Neural cell (in vitro differentiated cells): ENCODE data around the gene EFNA4. TPM values are rescaled to one million over a fixed set of nuclear protein-coding genes. Genes with fewer than 3 reads are reported as not detected.

ENCODE experiments used
- H2AFZ ChIP-seq: fragments of 200-600, 300-800 bp; sonication (generic), shearing (Covaris generic); 2 replicates; pipeline ENCODE4 v1.6.0; 2014; ENCODE audit warnings: low read depth, mild to moderate bottlenecking, antibody characterized with exemption, low read length, moderate library complexity
- H3F3A ChIP-seq: fragments of 200-600 bp; shearing (Covaris generic); 2 replicates; pipeline ENCODE4 v1.6.1; 2016; ENCODE audit warnings: mild to moderate bottlenecking, moderate library complexity, mixed read lengths, antibody characterized with exemption, low read length; ENCODE audit not compliant: insufficient read depth, poor library complexity, severe bottlenecking
- H3K27ac ChIP-seq: fragments of 200-600, 300-800 bp; sonication (generic), shearing (Covaris generic); 2 replicates; pipeline ENCODE4 v1.5.1; 2014; ENCODE audit warnings: mild to moderate bottlenecking, low read length, moderate library complexity
- H3K27me3 ChIP-seq: fragments of 300-800, 200-600 bp; sonication (generic), shearing (Covaris generic); 2 replicates; pipeline ENCODE4 v1.6.0; 2014; ENCODE audit warnings: mild to moderate bottlenecking, low read depth, low read length, moderate library complexity; ENCODE audit not compliant: insufficient read depth
- H3K36me3 ChIP-seq: fragments of 300-800, 200-600 bp; sonication (generic), shearing (Covaris generic); 2 replicates; pipeline ENCODE4 v1.5.1; 2014; ENCODE audit warnings: mild to moderate bottlenecking, antibody characterized with exemption, low read length, moderate library complexity; ENCODE audit not compliant: insufficient read depth
- H3K4me2 ChIP-seq: fragments of 300-800, 200-600 bp; sonication (generic), shearing (Covaris generic); 2 replicates; pipeline ENCODE4 v1.6.0; 2014; ENCODE audit warnings: mild to moderate bottlenecking, low read length
- H3K4me3 ChIP-seq: fragments of 300-800, 200-600 bp; sonication (generic), shearing (Covaris generic); 2 replicates; pipeline ENCODE4 v1.5.1; 2014; ENCODE audit warnings: mild to moderate bottlenecking, low read length, moderate library complexity
- H3K79me2 ChIP-seq: fragments of 200-600 bp; shearing (Covaris generic); replicated peaks from 2 replicates; pipeline ENCODE4 v1.6.0; 2014; ENCODE audit warnings: mild to moderate bottlenecking, low read length, moderate library complexity; ENCODE audit not compliant: insufficient read depth
- H3K9ac ChIP-seq: fragments of 300-800, 200-600 bp; sonication (generic), shearing (Covaris generic); 2 replicates; pipeline ENCODE4 v1.6.1; 2016; ENCODE audit warnings: mild to moderate bottlenecking, low read length, mixed read lengths
- H3K9me2 ChIP-seq: fragments of 200-600 bp; shearing (Covaris generic); 2 replicates; pipeline ENCODE4 v1.6.1; 2016; ENCODE audit warnings: mild to moderate bottlenecking, low read length, mixed read lengths; ENCODE audit not compliant: insufficient read depth
- H3K9me3 ChIP-seq: fragments of 200-600, 300-800 bp; sonication (generic), shearing (Covaris generic); 2 replicates; pipeline ENCODE4 v1.6.1; 2016; ENCODE audit warnings: mild to moderate bottlenecking, mixed run types, low read length, moderate library complexity, mixed read lengths
- H4K20me1 ChIP-seq: fragments of 200-600 bp; shearing (Covaris generic); 2 replicates; pipeline ENCODE4 v1.6.1; 2016; ENCODE audit warnings: mild to moderate bottlenecking, mixed run types; ENCODE audit not compliant: insufficient read depth
- CTCF ChIP-seq: fragments of 450-650 bp; IDR thresholded peaks from 2 replicates; pipeline ENCODE4 v1.5.1; 2014; ENCODE audit warnings: antibody characterized with exemption, mild to moderate bottlenecking, moderate library complexity; ENCODE audit not compliant: poor library complexity, severe bottlenecking
- EP300 ChIP-seq: fragments of 450-650 bp; conservative IDR thresholded peaks from 2 replicates; pipeline ENCODE4 v1.6.1; 2014; ENCODE audit warnings: antibody characterized with exemption, mild to moderate bottlenecking, moderate library complexity; ENCODE audit not compliant: poor library complexity, severe bottlenecking
- EZH2 ChIP-seq: fragments of 200-600, 300-800 bp; shearing (Covaris generic), sonication (generic); IDR thresholded peaks from 2 replicates; pipeline ENCODE4 v1.6.1; 2014; ENCODE audit warnings: antibody characterized with exemption, low read length, borderline replicate concordance, mild to moderate bottlenecking; ENCODE audit not compliant: insufficient read depth, poor library complexity, severe bottlenecking
- MXI1 ChIP-seq: fragments of 450-650 bp; conservative IDR thresholded peaks from 2 replicates; pipeline ENCODE4 v1.6.1; 2014; ENCODE audit warnings: antibody characterized with exemption, mild to moderate bottlenecking; ENCODE audit not compliant: poor library complexity, severe bottlenecking
- POLR2AphosphoS5 ChIP-seq: IDR thresholded peaks from 2 replicates; pipeline ENCODE4 v1.6.1; 2012
- RAD21 ChIP-seq: fragments of 450-650 bp; conservative IDR thresholded peaks from 2 replicates; pipeline ENCODE4 v1.6.1; 2014; ENCODE audit warnings: antibody characterized with exemption, mild to moderate bottlenecking, moderate library complexity
- SMC3 ChIP-seq: fragments of 450-650 bp; conservative IDR thresholded peaks from 2 replicates; pipeline ENCODE4 v1.6.1; 2014; ENCODE audit warnings: antibody characterized with exemption, mild to moderate bottlenecking, moderate library complexity; ENCODE audit not compliant: poor library complexity
- TAF1 ChIP-seq: IDR thresholded peaks from 2 replicates; pipeline ENCODE4 v1.6.1; 2012; ENCODE audit warnings: low read depth
- polyA plus RNA-seq: library from polyadenylated mRNA; depleted of rRNA; stranded (reverse); fragments of >200 nt; gene quantifications from 2 replicates; pipeline ENCODE4 v1.2.3, GENCODE V29; 2014
- TF ChIP-seq, protein P1 (sequence below): IDR thresholded peaks from 2 replicates; pipeline ENCODE4 v1.6.1; 2012; ENCODE audit warnings: borderline replicate concordance

EFNA4 gene
- polyA plus RNA-seq, 1 donor from 2014 or later, result 1.2 TPM

DNA sequence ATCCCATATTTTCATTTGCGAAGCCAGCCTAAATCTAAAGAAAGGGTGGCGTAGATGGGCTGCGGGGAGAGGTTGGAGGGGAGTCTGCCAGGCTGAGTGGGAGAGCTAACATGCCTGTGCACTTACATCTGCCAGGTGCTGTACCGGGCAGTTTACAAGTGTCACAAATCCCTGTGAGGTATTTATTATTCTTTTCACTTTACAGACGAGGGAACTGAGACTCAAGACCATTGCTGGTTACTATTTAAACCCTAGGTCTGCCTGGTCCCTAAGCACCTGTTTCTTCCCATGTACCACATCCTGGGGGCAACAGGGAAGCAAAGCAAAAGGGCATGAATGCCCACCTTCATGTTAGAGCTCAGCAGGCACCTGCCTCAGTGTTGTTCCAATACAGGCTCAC, 44.8 kb downstream of the EFNA4 start:
- Histone ChIP-seq H2AFZ (no peak overlapping the region), H3K27ac (no peak overlapping the region), H3K9ac (no peak overlapping the region), H3K9me3 (no peaks in the 10 kb centered on the region), H3F3A (no peaks in the 10 kb centered on the region), H3K36me3 (no peaks in the 10 kb centered on the region), H3K4me2 (no peak overlapping the region), H4K20me1 (no peaks in the 10 kb centered on the region), H3K27me3 (no peaks in the 10 kb centered on the region), H3K4me3 (no peak overlapping the region), H3K79me2 (no peaks in the 10 kb centered on the region), H3K9me2 (no peaks in the 10 kb centered on the region)
- TF ChIP-seq MXI1 (no peak), EP300 (no peak), CTCF (no peak), POLR2AphosphoS5 (no peak), SMC3 (no peak), RAD21 (no peak), EZH2 (no peak), TAF1 (no peak)
- TF ChIP-seq, protein P1, sequence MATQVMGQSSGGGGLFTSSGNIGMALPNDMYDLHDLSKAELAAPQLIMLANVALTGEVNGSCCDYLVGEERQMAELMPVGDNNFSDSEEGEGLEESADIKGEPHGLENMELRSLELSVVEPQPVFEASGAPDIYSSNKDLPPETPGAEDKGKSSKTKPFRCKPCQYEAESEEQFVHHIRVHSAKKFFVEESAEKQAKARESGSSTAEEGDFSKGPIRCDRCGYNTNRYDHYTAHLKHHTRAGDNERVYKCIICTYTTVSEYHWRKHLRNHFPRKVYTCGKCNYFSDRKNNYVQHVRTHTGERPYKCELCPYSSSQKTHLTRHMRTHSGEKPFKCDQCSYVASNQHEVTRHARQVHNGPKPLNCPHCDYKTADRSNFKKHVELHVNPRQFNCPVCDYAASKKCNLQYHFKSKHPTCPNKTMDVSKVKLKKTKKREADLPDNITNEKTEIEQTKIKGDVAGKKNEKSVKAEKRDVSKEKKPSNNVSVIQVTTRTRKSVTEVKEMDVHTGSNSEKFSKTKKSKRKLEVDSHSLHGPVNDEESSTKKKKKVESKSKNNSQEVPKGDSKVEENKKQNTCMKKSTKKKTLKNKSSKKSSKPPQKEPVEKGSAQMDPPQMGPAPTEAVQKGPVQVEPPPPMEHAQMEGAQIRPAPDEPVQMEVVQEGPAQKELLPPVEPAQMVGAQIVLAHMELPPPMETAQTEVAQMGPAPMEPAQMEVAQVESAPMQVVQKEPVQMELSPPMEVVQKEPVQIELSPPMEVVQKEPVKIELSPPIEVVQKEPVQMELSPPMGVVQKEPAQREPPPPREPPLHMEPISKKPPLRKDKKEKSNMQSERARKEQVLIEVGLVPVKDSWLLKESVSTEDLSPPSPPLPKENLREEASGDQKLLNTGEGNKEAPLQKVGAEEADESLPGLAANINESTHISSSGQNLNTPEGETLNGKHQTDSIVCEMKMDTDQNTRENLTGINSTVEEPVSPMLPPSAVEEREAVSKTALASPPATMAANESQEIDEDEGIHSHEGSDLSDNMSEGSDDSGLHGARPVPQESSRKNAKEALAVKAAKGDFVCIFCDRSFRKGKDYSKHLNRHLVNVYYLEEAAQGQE, result no peak

DNA sequence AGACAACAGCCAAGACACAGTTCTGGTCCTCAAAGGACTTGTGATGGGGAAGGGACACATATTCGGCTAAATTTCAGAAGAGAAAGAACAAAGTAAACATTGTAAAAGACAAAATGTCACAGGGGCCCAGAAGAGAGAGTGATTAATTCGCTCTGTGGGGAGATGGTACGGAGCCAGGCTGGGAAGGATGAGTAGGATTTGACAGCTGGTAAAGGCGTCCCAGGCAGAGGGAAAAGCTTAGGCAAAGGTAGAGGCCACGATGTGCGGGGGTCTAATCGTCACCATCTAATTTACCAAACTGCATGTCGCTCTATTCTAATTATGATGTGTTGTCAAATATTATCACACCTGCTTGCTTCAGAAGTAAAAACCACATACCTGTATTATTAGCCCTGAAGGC, 46.8 kb downstream of the EFNA4 start:
- Histone ChIP-seq H2AFZ (no peak overlapping the region), H3K9me3 (no peaks in the 10 kb centered on the region), H3K9me2 (no peaks in the 10 kb centered on the region), H4K20me1 (no peaks in the 10 kb centered on the region), H3K79me2 (no peaks in the 10 kb centered on the region), H3K27me3 (no peaks in the 10 kb centered on the region), H3F3A (no peaks in the 10 kb centered on the region), H3K36me3 (no peaks in the 10 kb centered on the region), H3K4me3 (no peak overlapping the region), H3K27ac (no peak overlapping the region), H3K4me2 (no peak overlapping the region), H3K9ac (no peak overlapping the region)
- TF ChIP-seq SMC3 (no peak), CTCF (no peak)
